SKM-1 treated with dmso at 0.1 percent for 144 hours (cell line): ENCODE data around the gene LSAMP.
A peak's percentile ranks its signal among the peaks of the same experiment; 100 is the strongest.

Experiments
- DNase-seq: peaks from one replicate; lab custom pipeline; 2025; ENCODE audit not compliant: unreplicated experiment; lab: John Stamatoyannopoulos, UW

Gene LSAMP

DNA sequence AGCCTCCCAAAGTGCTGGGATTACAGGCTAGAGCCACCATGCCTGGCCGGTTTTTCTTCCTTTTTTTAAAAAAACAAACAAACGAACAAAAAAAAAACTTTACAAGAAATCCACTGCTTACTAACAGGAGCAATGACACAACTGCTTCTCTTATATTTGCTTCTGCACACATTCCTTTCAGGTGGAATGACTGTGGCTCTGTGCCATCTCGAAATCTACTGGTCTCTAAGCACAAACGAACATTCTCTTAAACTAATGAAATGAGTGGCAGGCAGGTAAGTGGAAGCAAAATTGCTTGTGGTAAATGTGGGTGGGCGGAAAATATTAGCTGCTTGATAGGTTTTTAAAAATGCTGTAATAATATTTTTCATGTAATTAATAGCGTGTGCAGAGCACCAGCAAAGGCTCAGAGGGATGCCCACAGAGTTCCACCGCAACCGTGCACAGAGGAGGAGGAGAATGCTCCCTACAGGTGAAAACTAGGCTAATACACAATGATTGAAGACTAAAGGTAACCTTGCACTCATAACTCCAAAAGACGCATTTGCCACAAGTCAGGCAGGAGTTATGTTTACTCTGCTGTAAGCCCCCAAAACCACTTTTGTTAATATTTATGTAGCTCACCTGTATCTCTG lies 77.4 kb downstream of the LSAMP start:
- no peak for DNase-seq

DNA sequence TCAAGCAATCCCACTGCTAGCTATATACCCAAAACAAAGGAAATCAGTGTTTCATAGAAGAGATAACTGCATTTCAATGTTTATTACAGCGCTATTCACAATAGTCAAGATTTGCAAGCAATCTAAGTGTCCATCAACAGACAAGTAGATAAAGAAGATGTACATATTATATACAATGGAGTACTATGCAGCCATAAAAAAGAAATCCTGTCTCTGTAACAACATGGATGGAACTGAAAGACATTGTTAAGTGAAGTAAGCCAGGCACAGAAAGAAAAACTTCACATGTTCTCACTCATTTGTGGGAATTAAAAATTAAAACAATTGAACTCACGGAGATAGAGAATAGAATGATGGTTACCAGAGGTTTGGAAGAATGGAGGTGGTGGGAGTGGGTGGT lies 89.2 kb downstream of the LSAMP start:
- no peak for DNase-seq

DNA sequence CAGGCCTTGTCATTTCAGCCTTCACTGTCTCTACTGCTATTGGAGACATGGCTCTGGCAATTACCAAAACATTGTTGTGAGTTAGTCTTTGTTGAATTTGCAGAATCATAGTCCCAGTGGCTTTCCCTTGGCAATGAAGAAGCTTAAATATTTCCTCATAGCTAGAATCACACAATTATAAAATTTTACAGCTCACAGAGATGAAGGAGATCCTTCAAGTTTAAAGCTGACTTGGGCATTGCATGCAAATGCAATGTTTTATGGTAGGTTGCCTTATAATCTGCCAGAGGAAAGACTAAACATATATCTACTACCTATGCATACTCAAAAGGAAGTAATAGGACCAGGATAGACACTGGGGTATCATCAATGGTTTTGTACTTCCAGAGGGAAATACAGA lies 90.9 kb downstream of the LSAMP start:
- no peak for DNase-seq

DNA sequence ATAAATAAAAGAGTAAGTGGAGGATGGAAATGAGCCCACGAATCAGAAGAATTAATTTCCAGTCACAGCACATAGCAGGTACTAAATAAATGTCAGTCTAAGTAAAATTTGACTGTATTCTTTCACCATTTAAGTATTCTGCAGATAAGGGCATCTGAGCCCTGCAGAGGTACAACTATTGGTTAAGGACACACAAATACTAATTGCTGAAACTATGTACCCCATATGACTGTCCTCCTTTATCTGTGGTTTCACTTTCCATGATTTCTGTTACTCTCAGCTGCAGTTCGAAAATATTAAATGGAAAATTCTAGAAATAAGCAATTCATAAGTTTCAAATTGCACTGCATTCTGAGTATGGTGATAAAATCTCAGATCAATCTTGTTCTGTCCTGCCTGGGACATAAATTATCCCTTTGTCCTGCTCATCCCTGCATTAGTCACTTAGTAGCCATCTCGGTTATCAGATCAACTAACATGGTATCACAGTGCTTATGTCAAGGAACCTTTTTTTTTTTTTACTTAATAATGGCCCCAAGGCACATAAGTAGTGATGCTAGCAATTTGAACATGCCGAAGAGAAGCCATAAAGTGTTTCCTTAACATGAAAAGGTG lies 95.1 kb downstream of the LSAMP start:
- no peak for DNase-seq

DNA sequence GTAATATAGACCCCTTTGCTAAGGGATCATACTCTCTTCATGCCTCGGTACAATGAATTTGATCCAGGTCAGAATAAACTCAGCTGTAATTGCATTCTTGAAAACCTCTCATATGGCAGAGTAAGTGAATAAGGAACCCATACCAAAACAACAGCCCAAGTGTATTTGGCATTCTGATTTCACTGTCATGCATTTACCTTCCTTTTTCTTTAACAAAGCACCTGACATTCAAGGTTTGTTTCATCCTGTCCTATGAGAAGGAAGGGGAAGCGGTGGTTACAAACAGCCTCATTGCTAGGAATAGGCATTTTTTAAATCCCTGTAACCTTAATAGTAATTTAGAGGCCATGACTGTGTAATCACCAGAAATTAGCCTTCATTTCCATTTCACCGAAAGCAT lies 97.1 kb downstream of the LSAMP start:
- DNase-seq = no peak

DNA sequence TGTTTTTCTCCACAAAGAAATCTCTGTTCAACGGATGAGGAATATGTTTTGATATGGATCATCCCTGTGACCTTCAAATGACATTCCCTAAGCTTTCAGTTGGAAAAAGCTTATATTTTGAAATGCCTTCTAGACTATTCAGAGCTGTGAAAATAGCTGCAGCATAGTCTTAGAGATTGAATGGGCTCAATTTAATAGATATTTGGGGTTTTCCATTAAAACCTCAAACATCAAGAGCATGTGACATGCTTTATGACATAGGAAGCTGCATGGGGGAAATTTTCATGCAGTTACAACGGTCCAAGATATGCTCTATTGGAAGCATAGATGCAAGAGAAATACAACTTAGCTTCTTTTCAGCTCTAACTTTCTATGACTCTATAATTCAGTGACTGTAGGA lies 102.8 kb downstream of the LSAMP start:
- no peak for DNase-seq

DNA sequence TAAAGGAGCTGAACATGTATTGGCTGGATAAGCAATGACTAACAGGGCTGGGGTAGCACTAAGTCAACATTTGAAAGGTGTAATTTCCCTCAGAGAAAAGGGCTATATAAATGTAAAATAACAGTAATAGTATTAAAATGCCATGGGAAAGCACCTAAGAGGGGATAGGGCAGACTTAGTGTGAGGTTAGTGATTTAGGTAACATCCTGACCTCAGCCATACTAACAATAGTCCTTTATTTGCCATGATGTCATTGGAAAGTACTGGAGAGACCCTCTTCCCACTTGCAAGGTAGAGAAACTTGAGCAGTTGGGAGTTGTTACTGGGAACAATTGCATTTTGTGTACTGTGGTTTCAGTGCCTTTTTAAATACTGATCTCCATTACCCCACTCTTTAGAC lies 103.4 kb downstream of the LSAMP start:
- no peak for DNase-seq

DNA sequence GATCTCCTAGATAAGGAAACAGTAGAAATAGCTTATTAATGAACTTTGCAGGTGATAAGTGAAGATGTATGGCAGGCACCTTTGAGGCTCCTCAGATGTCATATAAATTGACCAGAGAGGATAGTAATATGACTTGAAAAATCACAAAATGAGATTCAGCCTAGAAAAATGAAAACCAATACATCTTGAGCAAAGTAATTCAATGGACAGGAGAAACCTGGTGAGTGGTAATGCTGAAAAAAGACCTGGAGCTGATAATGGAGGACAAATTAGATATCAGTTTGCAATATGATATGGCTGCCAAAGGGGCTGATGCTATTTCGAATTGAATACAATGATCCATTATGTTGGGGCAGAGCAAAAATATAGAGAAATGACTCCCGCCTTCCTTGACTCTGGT lies 103.9 kb downstream of the LSAMP start:
- no peak for DNase-seq

DNA sequence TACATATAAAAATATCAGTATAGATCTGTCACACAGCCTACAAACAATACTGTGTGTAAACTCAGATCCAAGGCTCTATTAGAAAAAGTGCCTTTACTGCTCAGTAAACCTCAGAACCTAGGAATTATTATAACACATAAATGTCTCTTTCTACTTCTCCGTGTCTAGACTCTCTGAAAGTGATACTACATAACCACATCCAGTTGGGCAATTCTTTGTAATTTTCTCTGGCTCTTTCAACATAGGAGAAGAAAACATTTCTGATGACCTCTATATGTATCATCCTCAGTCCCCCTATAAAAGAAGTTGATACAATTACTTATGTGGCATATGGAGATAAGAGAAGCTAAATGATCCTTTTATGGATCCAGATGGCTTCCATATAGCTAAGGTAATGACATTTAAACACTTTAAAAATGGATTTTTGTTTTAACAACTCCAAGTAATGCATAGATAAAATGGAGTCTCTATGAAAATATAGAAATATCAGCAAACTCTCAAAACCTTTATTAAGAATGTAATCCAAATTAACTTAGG lies 104.5 kb downstream of the LSAMP start:
- peak; percentile 4 for DNase-seq

DNA sequence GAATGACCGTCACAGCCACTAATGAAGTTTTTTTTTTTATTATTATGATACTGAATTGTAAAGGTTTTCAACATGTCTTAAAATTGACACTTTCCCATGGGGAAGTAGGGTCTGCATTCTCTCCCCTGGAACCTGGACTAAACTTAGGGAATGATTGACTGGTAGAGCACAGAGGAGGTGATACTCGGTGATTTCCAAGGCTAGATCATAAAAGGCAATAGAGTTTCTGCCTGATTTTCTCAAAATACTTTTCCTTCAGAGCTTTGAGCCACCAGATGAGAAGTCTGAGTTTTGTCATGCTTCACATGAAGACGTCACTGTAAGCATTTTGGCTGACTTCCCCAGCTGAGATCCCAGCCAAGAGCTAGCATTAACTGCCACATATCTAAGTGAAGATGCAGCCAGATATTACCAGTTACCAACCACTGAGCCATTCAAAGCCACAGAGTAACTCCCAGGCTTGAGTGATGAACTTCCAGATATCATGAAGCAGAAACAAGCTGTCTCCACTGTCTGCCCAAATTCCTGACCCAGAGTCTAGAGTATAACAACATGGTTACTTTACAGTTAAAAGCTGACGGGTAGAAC lies 105.8 kb downstream of the LSAMP start:
- DNase-seq = no peak

DNA sequence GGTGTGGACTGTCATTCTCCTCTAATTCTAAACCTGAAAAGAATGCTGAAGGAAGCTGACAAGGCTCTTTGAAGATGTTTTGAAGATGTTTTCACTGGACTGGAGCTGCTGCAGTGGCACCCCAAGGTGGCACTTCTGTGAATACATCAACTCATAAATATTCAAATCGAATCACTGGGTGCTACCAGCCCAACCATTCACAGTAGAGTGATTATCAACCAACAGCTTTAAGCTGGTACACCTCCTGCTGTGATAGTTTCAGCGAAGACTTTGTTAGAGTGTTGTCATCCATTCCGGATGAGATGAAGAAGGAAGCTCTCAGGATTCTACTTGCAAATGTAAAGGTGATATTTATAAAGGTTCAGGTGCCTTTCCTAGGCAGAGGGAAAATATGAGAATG lies 106.6 kb downstream of the LSAMP start:
- no peak for DNase-seq

DNA sequence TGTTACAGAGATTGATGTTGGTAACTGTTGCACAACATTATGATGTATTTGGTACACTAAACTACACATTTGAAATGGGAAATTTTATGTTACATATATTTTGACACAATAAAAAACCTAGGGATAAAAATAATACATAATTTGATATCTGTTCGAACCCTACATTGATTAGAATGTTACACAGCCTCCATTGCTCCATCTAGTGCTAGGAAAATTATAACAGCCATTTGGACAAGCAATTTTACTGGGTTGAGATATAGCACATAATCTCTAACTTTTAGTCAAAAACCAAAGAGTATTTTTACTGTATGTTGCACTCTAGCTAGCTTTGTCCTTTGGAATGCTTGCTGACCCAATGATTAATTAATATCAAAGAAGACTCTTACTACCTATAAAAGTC lies 108.1 kb downstream of the LSAMP start:
- no peak for DNase-seq

DNA sequence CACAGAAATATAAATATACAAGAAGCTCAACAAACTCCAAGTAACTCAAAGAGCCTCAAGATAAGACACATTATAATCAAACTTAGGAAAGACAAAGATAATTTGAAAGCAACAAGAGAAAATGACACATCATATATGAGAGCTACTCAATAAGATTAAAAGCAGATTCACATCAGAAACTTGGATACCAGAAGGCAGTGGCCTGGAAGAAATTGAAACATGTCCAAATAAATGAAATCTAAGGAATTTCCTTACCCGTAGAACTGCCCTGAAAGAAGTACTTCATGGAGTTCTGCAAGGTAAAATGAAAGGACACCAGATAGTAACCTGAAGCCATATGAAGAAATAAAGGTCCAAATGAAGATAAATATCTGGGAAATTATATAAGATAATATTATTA lies 113.9 kb downstream of the LSAMP start:
- DNase-seq = no peak

DNA sequence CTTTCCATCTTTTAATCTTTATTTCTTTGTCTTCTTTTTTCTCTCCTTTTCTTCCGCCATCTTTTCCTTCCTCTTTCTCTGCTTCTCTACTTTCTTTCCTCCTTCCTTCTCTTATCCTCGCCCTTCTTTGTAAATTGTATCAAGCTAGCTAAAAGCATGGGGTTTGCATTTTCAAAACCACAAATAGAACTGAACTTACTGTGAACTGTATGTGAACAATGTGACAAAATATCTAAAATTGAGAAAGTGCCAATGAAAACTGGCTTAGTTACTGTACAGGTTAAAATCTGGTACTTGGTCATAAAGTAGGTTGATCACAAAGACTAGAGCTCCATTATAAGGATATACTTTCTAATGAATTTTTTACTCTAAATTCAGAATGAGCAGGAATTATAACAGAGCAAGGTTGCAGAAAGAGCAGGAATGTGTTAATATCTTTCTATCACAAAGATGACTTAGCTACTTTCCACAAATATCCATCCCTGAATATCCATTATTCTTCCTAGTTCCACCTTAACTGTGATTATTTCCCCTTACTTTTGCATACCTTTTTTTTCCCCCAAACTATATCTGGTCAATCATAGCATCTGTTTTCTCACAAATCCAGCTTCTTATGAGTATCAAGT lies 122.4 kb downstream of the LSAMP start:
- DNase-seq = no peak

DNA sequence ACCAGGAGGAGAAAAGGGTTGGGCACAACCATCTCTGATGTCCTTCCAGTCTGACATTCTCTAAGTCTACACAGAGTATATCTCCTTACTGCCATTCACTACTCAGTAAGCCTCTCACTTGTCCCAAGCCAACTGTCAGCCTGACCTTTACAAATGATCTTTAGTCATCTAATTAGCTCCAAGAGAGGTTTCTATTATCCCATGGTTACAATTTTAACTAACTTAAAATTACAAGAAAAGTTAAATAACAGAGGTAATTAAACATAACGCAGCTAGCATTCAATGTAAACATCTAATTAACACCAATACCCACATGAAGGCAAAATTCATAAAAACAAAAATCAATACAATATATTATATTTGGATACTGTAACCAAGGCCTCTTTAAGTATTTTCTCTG lies 126.9 kb downstream of the LSAMP start:
- DNase-seq = no peak

DNA sequence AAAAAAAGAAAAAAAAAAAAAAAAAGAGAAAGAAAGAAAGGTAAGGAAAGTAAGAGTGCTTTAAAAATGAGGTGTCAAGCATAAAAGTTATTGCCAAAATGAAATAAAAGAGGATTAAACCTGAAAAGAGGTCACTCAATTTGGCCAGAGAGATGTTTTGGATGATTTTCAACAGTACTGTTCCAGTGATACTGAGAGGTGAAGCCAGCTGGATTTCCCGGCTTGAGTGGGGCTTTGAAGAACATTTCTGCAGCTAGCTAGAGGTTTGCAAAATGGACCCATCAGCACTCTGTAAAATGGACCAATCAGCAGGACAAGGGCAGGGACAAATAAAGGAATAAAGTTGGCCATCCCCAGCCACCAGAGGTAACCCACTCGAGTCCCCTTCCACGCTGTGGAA lies 128.5 kb downstream of the LSAMP start:
- no peak for DNase-seq

DNA sequence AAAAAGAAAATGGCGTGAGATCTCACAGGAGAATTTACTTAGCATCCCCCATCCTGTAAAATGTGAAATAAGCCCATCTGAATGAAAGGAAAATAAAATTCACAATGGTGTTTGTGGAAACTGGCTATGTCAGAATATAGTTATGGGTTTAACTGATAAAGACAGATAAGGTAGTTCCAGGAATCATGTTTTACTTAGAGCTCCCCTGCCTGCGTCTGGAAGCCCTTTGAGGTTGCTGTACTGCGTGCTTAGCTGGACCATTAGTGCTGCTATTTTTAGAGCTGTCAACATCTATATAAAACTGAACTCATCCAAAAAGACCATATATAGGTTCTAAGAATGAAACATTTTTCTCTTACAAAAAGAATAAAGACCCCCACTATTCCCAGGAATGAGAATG lies 130.8 kb downstream of the LSAMP start:
- DNase-seq = no peak

DNA sequence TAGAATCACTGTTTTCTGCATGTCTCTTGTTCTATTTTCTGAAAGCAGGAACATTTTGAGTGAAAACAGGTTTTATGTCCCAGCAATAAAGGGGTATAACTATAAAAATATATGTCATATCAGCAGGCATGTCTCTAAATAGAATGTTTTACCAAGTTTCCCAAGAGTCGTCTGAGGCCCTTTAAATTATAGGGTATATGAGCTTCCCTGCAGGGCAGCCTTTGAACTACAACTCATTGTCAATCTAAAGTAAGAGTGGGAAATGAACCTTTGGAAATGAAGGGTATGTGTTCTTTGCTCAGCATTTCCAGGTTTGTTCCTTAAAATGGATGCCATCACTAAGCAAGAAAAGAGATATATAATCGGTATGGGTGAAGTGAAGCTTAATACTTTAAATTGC lies 138.6 kb downstream of the LSAMP start:
- DNase-seq = no peak

DNA sequence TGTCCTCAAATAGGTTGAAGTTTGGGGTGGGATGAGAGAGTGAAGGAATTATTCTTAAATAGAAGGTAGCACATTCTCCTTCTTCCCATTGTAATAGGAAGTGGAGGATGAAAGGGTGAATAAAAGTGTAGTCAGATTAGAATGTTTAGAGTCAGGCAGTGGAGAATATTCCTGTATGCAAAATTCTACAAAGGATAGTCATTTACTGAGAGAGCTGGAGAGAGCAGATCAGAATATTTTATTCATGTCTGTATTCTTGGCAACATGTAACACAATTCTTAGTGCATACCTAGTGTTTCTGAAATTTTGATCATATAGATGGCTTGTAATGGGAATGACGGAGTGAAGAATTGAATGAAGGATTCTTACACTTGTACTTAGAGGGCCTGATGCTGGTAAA lies 139.1 kb downstream of the LSAMP start:
- no peak for DNase-seq

DNA sequence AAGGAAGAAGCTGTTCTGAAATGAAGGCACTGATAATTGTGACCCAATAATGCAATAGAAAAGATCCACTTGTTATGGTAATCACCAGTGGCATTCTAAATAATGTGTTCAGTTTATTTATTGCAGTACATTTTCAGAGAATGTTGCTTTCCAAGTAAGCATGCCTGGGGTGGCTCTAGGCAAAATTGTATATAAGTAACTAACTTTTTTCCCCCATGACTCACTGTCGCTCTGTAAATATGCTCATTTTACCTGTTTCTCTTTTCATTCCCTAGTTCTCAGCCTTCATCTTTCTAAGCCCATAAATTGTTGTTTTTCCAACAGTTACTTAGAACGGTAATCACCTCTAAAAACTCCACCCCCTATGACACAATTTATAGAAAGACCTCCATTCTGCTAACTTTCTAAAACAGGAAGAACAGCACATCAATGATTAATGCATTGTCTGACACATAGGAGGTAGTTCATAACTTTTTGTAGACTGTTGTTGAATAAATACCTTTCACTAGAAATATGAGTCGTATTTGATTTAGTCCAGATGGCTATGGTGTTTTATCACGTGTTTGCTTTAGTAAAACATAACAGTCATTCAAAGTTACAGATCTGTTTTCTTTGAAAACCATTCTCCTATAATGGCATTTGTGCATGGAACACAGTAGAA lies 143.1 kb downstream of the LSAMP start:
- no peak for DNase-seq

DNA sequence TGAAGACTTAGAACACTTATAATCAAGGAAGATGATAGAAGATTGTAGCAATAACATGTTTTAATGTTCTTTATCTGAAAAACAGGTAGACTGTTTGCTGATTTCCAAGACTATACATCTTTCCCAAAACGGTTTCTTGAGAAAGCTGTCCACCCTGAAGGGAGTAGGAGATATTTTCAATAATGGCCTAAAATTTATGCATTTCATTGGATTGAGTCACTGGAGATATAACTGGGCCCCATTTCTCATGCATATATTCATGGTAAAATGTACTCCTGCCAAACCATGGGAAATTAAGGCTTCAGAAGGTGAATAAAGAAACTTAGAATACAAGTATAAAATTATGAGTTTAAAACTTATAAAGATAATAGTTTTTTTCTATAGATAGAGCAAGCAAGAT lies 143.9 kb downstream of the LSAMP start:
- DNase-seq = no peak

DNA sequence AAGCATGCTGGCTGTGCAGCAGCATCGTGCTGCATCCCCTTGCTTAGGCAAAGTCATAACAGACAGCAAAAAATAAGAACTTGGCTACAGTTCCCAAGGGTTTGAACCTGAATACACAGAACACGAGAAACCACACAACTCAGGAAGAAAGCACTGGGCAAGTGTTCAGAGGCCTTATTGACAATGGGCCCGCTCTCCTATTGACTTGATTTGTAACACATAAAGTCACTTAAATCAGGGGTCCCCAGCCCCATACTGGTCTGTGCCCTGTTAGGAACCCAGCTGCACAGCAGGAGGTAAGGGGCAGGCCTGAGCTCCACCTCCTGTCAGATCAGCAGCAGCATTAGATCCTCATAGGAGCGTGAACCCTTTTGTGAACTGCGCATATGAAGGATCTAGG lies 145.1 kb downstream of the LSAMP start:
- DNase-seq = no peak
